LNCaP clone FGC (cell line): ENCODE measurements around the gene CHMP4B.

ENCODE experiments used
- DNase-seq: peaks from one replicate; pipeline ENCODE4 v3.0.0-alpha.2; 2011; ENCODE audit warnings: low read depth
- H3K4me3 ChIP-seq: 2 replicates; pipeline ENCODE4 v1.5.1; 2011; ENCODE audit warnings: mild to moderate bottlenecking, low read depth, low read length, control low read depth
- TF ChIP-seq, protein P1 (sequence below): IDR thresholded peaks from 2 replicates; pipeline ENCODE4 v1.5.1; 2012; ENCODE audit warnings: mild to moderate bottlenecking; ENCODE audit not compliant: control insufficient read depth, insufficient read depth; ENCODE audit errors: extremely low read depth

CHMP4B gene

GRCh38 chr20:33859751-33860150 is 48.6 kb downstream of the CHMP4B start:
- TF ChIP-seq, protein P1, sequence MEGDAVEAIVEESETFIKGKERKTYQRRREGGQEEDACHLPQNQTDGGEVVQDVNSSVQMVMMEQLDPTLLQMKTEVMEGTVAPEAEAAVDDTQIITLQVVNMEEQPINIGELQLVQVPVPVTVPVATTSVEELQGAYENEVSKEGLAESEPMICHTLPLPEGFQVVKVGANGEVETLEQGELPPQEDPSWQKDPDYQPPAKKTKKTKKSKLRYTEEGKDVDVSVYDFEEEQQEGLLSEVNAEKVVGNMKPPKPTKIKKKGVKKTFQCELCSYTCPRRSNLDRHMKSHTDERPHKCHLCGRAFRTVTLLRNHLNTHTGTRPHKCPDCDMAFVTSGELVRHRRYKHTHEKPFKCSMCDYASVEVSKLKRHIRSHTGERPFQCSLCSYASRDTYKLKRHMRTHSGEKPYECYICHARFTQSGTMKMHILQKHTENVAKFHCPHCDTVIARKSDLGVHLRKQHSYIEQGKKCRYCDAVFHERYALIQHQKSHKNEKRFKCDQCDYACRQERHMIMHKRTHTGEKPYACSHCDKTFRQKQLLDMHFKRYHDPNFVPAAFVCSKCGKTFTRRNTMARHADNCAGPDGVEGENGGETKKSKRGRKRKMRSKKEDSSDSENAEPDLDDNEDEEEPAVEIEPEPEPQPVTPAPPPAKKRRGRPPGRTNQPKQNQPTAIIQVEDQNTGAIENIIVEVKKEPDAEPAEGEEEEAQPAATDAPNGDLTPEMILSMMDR = no peak
- no peak overlapping the region for H3K4me3 ChIP-seq
- DNase-seq = no peak

GRCh38 chr20:33861458-33861857 is 50.3 kb downstream of the CHMP4B start:
- DNase-seq = no peak
- H3K4me3 ChIP-seq = no peak overlapping the region
- TF ChIP-seq, protein P1 = no peak

GRCh38 chr20:33862709-33863403 is 51.7 kb downstream of the CHMP4B start:
- no peak for DNase-seq
- no peak overlapping the region for H3K4me3 ChIP-seq
- TF ChIP-seq, protein P1 = peak; percentile 78

- no peak overlapping the region for H3K4me3 ChIP-seq
- TF ChIP-seq, protein P1 = no peak
- no peak for DNase-seq
Observed at GRCh38 chr20:33863440-33864323, 52.5 kb downstream of the CHMP4B start.

GRCh38 chr20:33864324-33864963 is 53.3 kb downstream of the CHMP4B start:
- no peak for DNase-seq
- no peak overlapping the region for H3K4me3 ChIP-seq
- TF ChIP-seq, protein P1 = no peak

DNA sequence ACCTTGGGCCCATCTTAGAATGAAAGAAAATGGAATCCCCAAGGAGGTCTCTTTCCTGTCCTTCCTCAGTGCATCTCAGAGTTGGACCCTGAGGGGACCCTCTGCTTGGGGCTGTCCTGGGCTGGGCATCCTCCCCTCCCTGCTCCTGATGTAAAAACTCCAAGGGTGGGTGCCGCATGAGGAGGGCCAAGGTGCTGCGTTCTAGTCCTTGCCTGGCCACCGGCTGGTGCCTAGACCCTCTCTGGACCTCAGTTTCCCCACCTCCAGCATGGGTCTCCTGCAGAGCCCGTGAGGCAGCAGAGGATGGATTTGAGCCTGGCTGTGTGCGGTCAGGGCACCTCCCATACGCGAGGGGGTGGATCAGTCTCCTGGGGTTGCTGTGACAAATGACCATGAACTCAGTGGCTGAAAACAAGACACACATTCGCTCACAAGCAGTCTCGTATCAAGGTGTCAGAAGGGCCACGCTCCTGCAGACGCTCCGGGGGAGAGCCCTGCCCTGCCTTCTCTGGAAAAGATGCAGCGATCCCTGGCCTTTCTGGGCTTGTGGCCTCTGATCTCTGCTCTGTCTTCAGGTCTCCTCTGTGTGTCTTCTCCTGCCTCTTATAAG is 54.7 kb downstream of the CHMP4B start:
- no peak overlapping the region for H3K4me3 ChIP-seq
- DNase-seq = no peak
- TF ChIP-seq, protein P1 = no peak
